GM23338 (cell line): Measurements from ENCODE around the gene STPG4.

Experiments used
- CREB1 ChIP-seq: fragments of 250-450 bp; sonication (Bioruptor Pico); IDR thresholded peaks from 2 replicates; pipeline ENCODE4 v1.5.0; 2020; ENCODE audit warnings: low read depth, mild to moderate bottlenecking, moderate library complexity
- EZH2 ChIP-seq: fragments of 200-600 bp; sonication (generic); IDR thresholded peaks from one replicate; pipeline ENCODE4 v1.8.0; 2017; ENCODE audit warnings: antibody characterized with exemption, mild to moderate bottlenecking, low read depth; ENCODE audit not compliant: unreplicated experiment
- EZH2phosphoT487 ChIP-seq: fragments of 200-600 bp; sonication (generic); IDR thresholded peaks from one replicate; pipeline ENCODE4 v1.8.1; 2018; ENCODE audit warnings: antibody characterized with exemption; ENCODE audit not compliant: unreplicated experiment
- JUNB ChIP-seq: IDR thresholded peaks from one replicate; pipeline ENCODE4 v1.6.1; 2016; ENCODE audit warnings: antibody characterized with exemption; ENCODE audit not compliant: unreplicated experiment
- NANOG ChIP-seq: IDR thresholded peaks from 2 replicates; pipeline ENCODE4 v1.6.1; 2016; ENCODE audit warnings: antibody characterized with exemption, borderline replicate concordance
- POLR2AphosphoS5 ChIP-seq: IDR thresholded peaks from 2 replicates; pipeline ENCODE4 v1.6.1; 2016; ENCODE audit warnings: antibody characterized with exemption, low read depth
- STAT1 ChIP-seq: IDR thresholded peaks from one replicate; pipeline ENCODE4 v1.6.1; 2016; ENCODE audit warnings: antibody characterized with exemption; ENCODE audit not compliant: unreplicated experiment
- ZNF114 ChIP-seq: fragments of 250-450 bp; sonication (Bioruptor Pico); IDR thresholded peaks from 2 replicates; pipeline ENCODE4 v1.5.0; 2020; ENCODE audit warnings: mild to moderate bottlenecking, moderate library complexity
- TF ChIP-seq, protein P1 (sequence below), 2 experiments: fragments of 200-600 bp in 1 of 2; sonication (generic) in 1 of 2; conservative IDR thresholded peaks; 2 replicates each; pipeline versions ENCODE4 v1.5.1 to v1.6.1; 2016 to 2017; ENCODE audit warnings: antibody characterized with exemption in 2 of 2, low read depth in 2 of 2, mild to moderate bottlenecking in 2 of 2, moderate library complexity in 1 of 2
- TF ChIP-seq, protein P2 (sequence below): IDR thresholded peaks from one replicate; pipeline ENCODE4 v1.6.1; 2018; ENCODE audit warnings: antibody characterized with exemption; ENCODE audit not compliant: unreplicated experiment
- TF ChIP-seq, protein P3 (sequence below): fragments of 250-450 bp; sonication (Bioruptor Pico); IDR thresholded peaks from 2 replicates; pipeline ENCODE4 v1.5.0; 2020; ENCODE audit warnings: mild to moderate bottlenecking, moderate library complexity

DNA sequence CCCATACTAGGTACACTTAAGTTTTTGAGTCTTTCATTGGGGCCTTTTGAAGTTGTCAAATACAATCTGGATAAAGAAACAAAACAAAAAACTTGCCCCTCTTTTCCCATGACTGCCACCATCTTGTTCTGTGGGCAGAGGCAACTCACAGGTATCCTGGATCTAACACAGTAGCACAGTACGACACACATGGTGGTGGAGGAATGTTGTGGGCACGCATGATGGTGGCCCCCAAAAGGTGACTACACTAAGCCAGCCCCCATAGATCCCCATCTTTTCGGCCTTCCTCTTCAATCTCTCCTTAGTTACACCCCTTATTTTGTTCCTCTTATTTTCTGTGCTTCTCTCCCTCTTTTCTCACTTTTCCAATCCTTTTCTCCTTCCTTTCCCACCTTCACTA lies 4.5 kb upstream of the STPG4 start:
- TF ChIP-seq, protein P1, sequence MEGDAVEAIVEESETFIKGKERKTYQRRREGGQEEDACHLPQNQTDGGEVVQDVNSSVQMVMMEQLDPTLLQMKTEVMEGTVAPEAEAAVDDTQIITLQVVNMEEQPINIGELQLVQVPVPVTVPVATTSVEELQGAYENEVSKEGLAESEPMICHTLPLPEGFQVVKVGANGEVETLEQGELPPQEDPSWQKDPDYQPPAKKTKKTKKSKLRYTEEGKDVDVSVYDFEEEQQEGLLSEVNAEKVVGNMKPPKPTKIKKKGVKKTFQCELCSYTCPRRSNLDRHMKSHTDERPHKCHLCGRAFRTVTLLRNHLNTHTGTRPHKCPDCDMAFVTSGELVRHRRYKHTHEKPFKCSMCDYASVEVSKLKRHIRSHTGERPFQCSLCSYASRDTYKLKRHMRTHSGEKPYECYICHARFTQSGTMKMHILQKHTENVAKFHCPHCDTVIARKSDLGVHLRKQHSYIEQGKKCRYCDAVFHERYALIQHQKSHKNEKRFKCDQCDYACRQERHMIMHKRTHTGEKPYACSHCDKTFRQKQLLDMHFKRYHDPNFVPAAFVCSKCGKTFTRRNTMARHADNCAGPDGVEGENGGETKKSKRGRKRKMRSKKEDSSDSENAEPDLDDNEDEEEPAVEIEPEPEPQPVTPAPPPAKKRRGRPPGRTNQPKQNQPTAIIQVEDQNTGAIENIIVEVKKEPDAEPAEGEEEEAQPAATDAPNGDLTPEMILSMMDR (conservative IDR thresholded peaks at IDR 0.05; ENCODE audit: low read depth in 2 of 2), result no peak
- TF ChIP-seq NANOG (no peak), JUNB (no peak), EZH2phosphoT487 (no peak), EZH2 (no peak), POLR2AphosphoS5 (no peak), CREB1 (CRISPR knock-in tag) (no peak), STAT1 (no peak), ZNF114 (CRISPR knock-in tag) (no peak)
- TF ChIP-seq, protein P2, sequence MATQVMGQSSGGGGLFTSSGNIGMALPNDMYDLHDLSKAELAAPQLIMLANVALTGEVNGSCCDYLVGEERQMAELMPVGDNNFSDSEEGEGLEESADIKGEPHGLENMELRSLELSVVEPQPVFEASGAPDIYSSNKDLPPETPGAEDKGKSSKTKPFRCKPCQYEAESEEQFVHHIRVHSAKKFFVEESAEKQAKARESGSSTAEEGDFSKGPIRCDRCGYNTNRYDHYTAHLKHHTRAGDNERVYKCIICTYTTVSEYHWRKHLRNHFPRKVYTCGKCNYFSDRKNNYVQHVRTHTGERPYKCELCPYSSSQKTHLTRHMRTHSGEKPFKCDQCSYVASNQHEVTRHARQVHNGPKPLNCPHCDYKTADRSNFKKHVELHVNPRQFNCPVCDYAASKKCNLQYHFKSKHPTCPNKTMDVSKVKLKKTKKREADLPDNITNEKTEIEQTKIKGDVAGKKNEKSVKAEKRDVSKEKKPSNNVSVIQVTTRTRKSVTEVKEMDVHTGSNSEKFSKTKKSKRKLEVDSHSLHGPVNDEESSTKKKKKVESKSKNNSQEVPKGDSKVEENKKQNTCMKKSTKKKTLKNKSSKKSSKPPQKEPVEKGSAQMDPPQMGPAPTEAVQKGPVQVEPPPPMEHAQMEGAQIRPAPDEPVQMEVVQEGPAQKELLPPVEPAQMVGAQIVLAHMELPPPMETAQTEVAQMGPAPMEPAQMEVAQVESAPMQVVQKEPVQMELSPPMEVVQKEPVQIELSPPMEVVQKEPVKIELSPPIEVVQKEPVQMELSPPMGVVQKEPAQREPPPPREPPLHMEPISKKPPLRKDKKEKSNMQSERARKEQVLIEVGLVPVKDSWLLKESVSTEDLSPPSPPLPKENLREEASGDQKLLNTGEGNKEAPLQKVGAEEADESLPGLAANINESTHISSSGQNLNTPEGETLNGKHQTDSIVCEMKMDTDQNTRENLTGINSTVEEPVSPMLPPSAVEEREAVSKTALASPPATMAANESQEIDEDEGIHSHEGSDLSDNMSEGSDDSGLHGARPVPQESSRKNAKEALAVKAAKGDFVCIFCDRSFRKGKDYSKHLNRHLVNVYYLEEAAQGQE, result no peak
- TF ChIP-seq, protein P3, sequence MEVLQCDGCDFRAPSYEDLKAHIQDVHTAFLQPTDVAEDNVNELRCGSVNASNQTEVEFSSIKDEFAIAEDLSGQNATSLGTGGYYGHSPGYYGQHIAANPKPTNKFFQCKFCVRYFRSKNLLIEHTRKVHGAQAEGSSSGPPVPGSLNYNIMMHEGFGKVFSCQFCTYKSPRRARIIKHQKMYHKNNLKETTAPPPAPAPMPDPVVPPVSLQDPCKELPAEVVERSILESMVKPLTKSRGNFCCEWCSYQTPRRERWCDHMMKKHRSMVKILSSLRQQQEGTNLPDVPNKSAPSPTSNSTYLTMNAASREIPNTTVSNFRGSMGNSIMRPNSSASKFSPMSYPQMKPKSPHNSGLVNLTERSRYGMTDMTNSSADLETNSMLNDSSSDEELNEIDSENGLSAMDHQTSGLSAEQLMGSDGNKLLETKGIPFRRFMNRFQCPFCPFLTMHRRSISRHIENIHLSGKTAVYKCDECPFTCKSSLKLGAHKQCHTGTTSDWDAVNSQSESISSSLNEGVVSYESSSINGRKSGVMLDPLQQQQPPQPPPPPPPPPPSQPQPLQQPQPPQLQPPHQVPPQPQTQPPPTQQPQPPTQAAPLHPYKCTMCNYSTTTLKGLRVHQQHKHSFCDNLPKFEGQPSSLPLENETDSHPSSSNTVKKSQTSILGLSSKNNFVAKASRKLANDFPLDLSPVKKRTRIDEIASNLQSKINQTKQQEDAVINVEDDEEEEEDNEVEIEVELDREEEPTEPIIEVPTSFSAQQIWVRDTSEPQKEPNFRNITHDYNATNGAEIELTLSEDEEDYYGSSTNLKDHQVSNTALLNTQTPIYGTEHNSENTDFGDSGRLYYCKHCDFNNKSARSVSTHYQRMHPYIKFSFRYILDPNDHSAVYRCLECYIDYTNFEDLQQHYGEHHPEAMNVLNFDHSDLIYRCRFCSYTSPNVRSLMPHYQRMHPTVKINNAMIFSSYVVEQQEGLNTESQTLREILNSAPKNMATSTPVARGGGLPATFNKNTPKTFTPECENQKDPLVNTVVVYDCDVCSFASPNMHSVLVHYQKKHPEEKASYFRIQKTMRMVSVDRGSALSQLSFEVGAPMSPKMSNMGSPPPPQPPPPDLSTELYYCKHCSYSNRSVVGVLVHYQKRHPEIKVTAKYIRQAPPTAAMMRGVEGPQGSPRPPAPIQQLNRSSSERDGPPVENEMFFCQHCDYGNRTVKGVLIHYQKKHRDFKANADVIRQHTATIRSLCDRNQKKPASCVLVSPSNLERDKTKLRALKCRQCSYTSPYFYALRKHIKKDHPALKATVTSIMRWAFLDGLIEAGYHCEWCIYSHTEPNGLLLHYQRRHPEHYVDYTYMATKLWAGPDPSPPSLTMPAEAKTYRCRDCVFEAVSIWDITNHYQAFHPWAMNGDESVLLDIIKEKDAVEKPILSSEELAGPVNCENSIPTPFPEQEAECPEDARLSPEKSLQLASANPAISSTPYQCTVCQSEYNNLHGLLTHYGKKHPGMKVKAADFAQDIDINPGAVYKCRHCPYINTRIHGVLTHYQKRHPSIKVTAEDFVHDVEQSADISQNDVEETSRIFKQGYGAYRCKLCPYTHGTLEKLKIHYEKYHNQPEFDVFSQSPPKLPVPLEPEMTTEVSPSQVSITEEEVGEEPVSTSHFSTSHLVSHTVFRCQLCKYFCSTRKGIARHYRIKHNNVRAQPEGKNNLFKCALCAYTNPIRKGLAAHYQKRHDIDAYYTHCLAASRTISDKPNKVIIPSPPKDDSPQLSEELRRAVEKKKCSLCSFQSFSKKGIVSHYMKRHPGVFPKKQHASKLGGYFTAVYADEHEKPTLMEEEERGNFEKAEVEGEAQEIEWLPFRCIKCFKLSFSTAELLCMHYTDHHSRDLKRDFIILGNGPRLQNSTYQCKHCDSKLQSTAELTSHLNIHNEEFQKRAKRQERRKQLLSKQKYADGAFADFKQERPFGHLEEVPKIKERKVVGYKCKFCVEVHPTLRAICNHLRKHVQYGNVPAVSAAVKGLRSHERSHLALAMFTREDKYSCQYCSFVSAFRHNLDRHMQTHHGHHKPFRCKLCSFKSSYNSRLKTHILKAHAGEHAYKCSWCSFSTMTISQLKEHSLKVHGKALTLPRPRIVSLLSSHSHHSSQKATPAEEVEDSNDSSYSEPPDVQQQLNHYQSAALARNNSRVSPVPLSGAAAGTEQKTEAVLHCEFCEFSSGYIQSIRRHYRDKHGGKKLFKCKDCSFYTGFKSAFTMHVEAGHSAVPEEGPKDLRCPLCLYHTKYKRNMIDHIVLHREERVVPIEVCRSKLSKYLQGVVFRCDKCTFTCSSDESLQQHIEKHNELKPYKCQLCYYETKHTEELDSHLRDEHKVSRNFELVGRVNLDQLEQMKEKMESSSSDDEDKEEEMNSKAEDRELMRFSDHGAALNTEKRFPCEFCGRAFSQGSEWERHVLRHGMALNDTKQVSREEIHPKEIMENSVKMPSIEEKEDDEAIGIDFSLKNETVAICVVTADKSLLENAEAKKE (CRISPR knock-in tag), result no peak
